Cardiac muscle cell (in vitro differentiated cells and primary cell): ENCODE results near the gene GFPT2. TPM values are rescaled to one million over a fixed set of nuclear protein-coding genes. Genes with fewer than 3 reads are reported as not detected.
A peak's percentile ranks its signal among the peaks of the same experiment; 100 is the strongest.

Experiments
- DNase-seq, 2 donors: peaks; one replicate each; pipeline versions ENCODE4 v3.0.0 to v3.0.0-alpha.2; 2010 to 2017; ENCODE audit warnings: low read depth in 1 of 2, low spot score in 1 of 2
- H3K27ac ChIP-seq: fragments of 200-600 bp; sonication (generic); 2 replicates; pipeline ENCODE4 v1.5.1; 2016
- H3K27me3 ChIP-seq: fragments of 200-600 bp; sonication (generic); 2 replicates; pipeline ENCODE4 v1.6.0; 2016; ENCODE audit warnings: control low read depth
- H3K36me3 ChIP-seq: fragments of 200-600 bp; sonication (generic); 2 replicates; pipeline ENCODE4 v1.5.1; 2016; ENCODE audit warnings: control low read depth
- H3K4me1 ChIP-seq: fragments of 200-600 bp; sonication (generic); 2 replicates; pipeline ENCODE4 v1.8.1; 2017; ENCODE audit warnings: low read depth, mild to moderate bottlenecking, mixed run types
- H3K4me3 ChIP-seq: fragments of 200-600 bp; sonication (generic); 2 replicates; pipeline ENCODE4 v1.5.1; 2016; ENCODE audit warnings: mild to moderate bottlenecking
- H3K9me3 ChIP-seq: fragments of 200-600 bp; sonication (generic); 2 replicates; pipeline ENCODE4 v1.5.1; 2017; ENCODE audit warnings: low read depth, mild to moderate bottlenecking, control low read depth
- CTCF ChIP-seq: IDR thresholded peaks from 2 replicates; pipeline ENCODE4 v1.5.1; 2012; ENCODE audit warnings: low read depth, mild to moderate bottlenecking, low read length
- polyA plus RNA-seq: library from polyadenylated mRNA; unstranded; fragments of >200 nt; fragmentation: Nextera tagmentation; extraction: Ambion mirVana; gene quantifications from 2 replicates; pipeline ENCODE4 v1.2.1, GENCODE V29; 2016
- total RNA-seq: library from RNA; depleted of rRNA; stranded (reverse); fragments of >200 nt; gene quantifications from 2 replicates; pipeline ENCODE4 v1.2.3, GENCODE V29; 2016

The GFPT2 gene
- total and polyA plus RNA-seq, 2 experiments from 2014 or later = 37.7 to 39.8 TPM

- no peaks in the 10 kb centered on the region for H3K9me3 ChIP-seq
- H3K36me3 ChIP-seq = peaks cover 27% of the 10 kb centered on the region
- no peaks in the 10 kb centered on the region for H3K27me3 ChIP-seq
- no peaks in the 10 kb centered on the region for H3K4me1 ChIP-seq
- no peak for DNase-seq
- no peak overlapping the region for H3K4me3 ChIP-seq
- H3K27ac ChIP-seq = no peak overlapping the region
- TF ChIP-seq CTCF = no peak
Measured at GRCh38 chr5:180324601-180324950, 28.6 kb downstream of the GFPT2 start.

GRCh38 chr5:180323941-180324600 lies 29.1 kb downstream of the GFPT2 start:
- TF ChIP-seq CTCF = no peak
- Histone ChIP-seq H3K4me1 (no peaks in the 10 kb centered on the region), H3K27ac (no peak overlapping the region), H3K27me3 (no peaks in the 10 kb centered on the region), H3K4me3 (no peak overlapping the region), H3K9me3 (no peaks in the 10 kb centered on the region), H3K36me3 (peaks cover 25% of the 10 kb centered on the region)
- DNase-seq = peak in 1 of 2 donors; percentile 38

GRCh38 chr5:180323160-180323559 lies 30.0 kb downstream of the GFPT2 start:
- Histone ChIP-seq H3K9me3 (no peaks in the 10 kb centered on the region), H3K27me3 (no peaks in the 10 kb centered on the region), H3K4me1 (no peaks in the 10 kb centered on the region), H3K36me3 (peaks cover 29% of the 10 kb centered on the region), H3K4me3 (no peak overlapping the region), H3K27ac (no peak overlapping the region)
- TF ChIP-seq CTCF = no peak
- no peak for DNase-seq

- TF ChIP-seq CTCF = no peak
- no peak for DNase-seq
- H3K4me1 ChIP-seq = peaks cover 7% of the 10 kb centered on the region
- H3K36me3 ChIP-seq = peaks cover 21% of the 10 kb centered on the region
- H3K9me3 ChIP-seq = no peaks in the 10 kb centered on the region
- H3K27me3 ChIP-seq = no peaks in the 10 kb centered on the region
- H3K4me3 ChIP-seq = no peak overlapping the region
- no peak overlapping the region for H3K27ac ChIP-seq
Measured at GRCh38 chr5:180318456-180319089, 34.6 kb downstream of the GFPT2 start.

- TF ChIP-seq CTCF = no peak
- H3K36me3 ChIP-seq = peaks cover 15% of the 10 kb centered on the region
- peaks cover 7% of the 10 kb centered on the region for H3K4me1 ChIP-seq
- H3K27ac ChIP-seq = no peak overlapping the region
- H3K27me3 ChIP-seq = no peaks in the 10 kb centered on the region
- DNase-seq = no peak
- H3K9me3 ChIP-seq = no peaks in the 10 kb centered on the region
- H3K4me3 ChIP-seq = no peak overlapping the region
Measured at GRCh38 chr5:180316586-180316985, 36.5 kb downstream of the GFPT2 start.
